ENCODE measurements around the gene BMERB1. TPM values are rescaled to one million over a fixed set of nuclear protein-coding genes. Genes with fewer than 3 reads are reported as not detected.

The BMERB1 gene
- total and polyA plus RNA-seq, 7 experiments from 2014 or later = 0.51 to 8.2 (median 2.3) TPM

DNA sequence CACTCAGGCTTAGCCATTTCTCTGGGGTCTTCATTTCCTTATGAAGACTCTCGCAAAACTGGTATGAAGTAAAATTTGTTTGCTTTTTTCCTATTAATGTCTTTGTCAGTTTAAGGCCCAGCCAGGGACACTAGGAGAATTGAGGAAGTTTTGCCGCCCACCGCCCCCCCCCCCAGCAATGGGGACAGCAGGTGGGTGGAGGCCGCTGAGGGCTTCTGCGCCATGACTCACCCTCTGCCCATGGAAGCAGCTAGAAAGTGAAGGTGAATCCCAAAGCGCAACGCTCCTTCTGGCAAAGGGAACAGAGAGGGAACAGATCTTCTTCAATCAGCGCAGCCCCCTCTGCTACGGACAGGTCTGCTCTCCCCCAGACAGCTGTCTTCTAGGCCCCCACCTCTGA is 158.8 kb downstream of the BMERB1 start:
- Histone ChIP-seq H3K4me3 (ENCODE audit: low read length) (no peak overlapping the region), H3K27me3 (ENCODE audit: control insufficient read depth in 2 of 2, insufficient read depth in 2 of 2, low read length in 2 of 2) (no peaks in the 10 kb centered on the region), H3K4me1 (ENCODE audit: control insufficient read depth in 2 of 2, insufficient read depth in 2 of 2, low read length in 2 of 2) (peaks cover 20 to 24% of the 10 kb centered on the region in 2 donors), H3K27ac (ENCODE audit: low read depth, low read length) (no peak overlapping the region), H3K36me3 (ENCODE audit: control insufficient read depth in 2 of 3, insufficient read depth in 3 of 3, low read length in 3 of 3) (peaks cover 4 to 42% (median 8%) of the 10 kb centered on the region in 3 experiments), H3K9me3 (ENCODE audit: control insufficient read depth in 2 of 3, low read length in 3 of 3) (no peaks in the 10 kb centered on the region)
- ChIA-PET POLR2A (interaction anchor here (1.3 to 5.9 kb wide), 2 partner anchors 15 to 50 kb away, joined by 5 to 50 read pairs; partner anchors contain the start of gene MARF1), CTCF (no interaction called here)
- ATAC-seq = no peak
- intact Hi-C loops (cut with micrococcal nuclease) = loop anchor here in 1 of 2 donors (5.0 kb wide), 2 partner anchors 46 to 109 kb away; no protein-coding TSS in a partner anchor
- Mint-ChIP-seq H3K27me3 (no peaks in the 10 kb centered on the region), H3K27ac (peak overlapping the region in 8 of 9 donors; percentile 56 to 98 (median 85)), H3K4me1 (peaks cover 13 to 59% (median 27%) of the 10 kb centered on the region in 7 donors), H3K4me3 (no peak overlapping the region), H3K9me3 (peaks cover 0 to 2% (median 0%) of the 10 kb centered on the region in 11 donors), H3K36me3 (peaks cover 5 to 55% (median 31%) of the 10 kb centered on the region in 5 donors)
- DNase-seq = no peak

DNA sequence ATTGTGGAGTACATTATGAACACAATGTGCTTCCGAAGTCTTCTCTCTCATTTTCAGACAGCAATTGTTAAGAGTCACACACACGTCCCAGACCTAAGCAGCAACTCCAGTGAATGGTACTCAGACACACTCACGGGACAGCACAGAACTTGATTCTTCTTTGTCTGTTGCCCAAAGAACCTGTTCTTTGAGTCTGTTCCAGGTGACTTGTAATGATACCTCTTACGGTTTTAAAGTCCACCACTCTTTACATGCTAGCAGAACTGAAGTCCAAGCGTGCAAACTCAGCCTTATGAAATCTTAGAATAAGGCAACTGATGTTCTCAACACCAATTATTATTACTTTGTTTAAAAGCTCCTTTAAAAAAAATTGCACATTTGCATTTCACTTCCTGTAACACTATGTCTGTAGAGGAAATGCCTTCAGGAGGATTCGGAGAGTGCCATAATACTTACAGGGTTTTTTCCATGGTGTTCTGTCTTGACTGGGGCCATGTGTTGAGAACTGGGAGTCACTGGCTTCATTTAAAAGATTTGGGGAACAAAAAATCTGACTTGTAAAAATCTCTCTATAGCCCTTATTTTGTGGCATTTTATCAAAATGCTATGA is 160.4 kb downstream of the BMERB1 start:
- Histone ChIP-seq H3K4me1 (ENCODE audit: control insufficient read depth in 2 of 2, insufficient read depth in 2 of 2, low read length in 2 of 2) (peaks cover 19 to 20% of the 10 kb centered on the region in 2 donors), H3K27ac (ENCODE audit: low read depth, low read length) (no peak overlapping the region), H3K27me3 (ENCODE audit: control insufficient read depth in 2 of 2, insufficient read depth in 2 of 2, low read length in 2 of 2) (no peaks in the 10 kb centered on the region), H3K4me3 (ENCODE audit: low read length) (no peak overlapping the region), H3K36me3 (ENCODE audit: control insufficient read depth in 2 of 3, insufficient read depth in 3 of 3, low read length in 3 of 3) (peaks cover 11 to 58% (median 14%) of the 10 kb centered on the region in 3 experiments), H3K9me3 (ENCODE audit: control insufficient read depth in 2 of 3, low read length in 3 of 3) (no peaks in the 10 kb centered on the region)
- peaks cover 0 to 2% (median 0%) of the 10 kb centered on the region in 11 donors for H3K9me3 Mint-ChIP-seq
- intact Hi-C loops (cut with micrococcal nuclease) = loop anchor here in 1 of 2 donors (5.0 kb wide), 2 partner anchors 48 to 107 kb away; no protein-coding TSS in a partner anchor
- POLR2A ChIA-PET = interaction anchor here (0.7 to 1.3 kb wide), 2 partner anchors 16 to 41 kb away, joined by 3 to 4 read pairs; no protein-coding TSS in a partner anchor
- peaks cover 5 to 55% (median 30%) of the 10 kb centered on the region in 5 donors for H3K36me3 Mint-ChIP-seq
- ATAC-seq (no peak), DNase-seq (no peak)
- H3K27ac Mint-ChIP-seq = peak overlapping the region; percentile 9 to 98 (median 82)
- no peak overlapping the region for H3K4me3 Mint-ChIP-seq
- H3K4me1 Mint-ChIP-seq = peaks cover 13 to 51% (median 27%) of the 10 kb centered on the region in 7 donors
- CTCF ChIA-PET = interaction anchor here (1.0 kb wide), 1 partner anchor 49 kb away, joined by 3 read pairs; the partner anchor contains the start of gene MARF1
- H3K27me3 Mint-ChIP-seq = no peaks in the 10 kb centered on the region

DNA sequence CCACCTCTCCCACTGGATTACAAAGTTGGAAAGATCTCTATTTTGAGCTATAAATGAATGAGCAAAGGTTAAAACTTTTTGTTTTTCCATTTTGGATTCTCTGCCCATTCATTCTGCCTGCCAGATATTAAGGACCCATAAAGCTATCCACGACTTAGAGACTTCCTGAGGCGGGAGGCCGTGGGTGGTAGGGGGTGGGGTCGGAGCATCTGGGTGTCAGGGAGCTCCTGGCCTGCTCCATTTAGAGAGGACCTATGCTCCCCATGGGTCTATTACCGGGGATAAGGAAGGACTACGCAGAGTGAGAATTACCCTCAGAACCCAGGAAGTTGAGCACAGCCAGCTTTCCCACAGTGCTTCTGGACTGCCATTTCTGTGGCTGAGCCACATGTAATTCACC is 162.7 kb downstream of the BMERB1 start:
- H3K4me1 ChIP-seq (ENCODE audit: control insufficient read depth in 2 of 2, insufficient read depth in 2 of 2, low read length in 2 of 2) = peaks cover 3 to 5% of the 10 kb centered on the region in 2 donors
- H3K4me3 Mint-ChIP-seq = no peak overlapping the region
- peaks cover 0 to 1% (median 0%) of the 10 kb centered on the region in 11 donors for H3K9me3 Mint-ChIP-seq
- H3K27me3 Mint-ChIP-seq = no peaks in the 10 kb centered on the region
- ChIA-PET POLR2A (interaction anchor here (1.2 kb wide), 1 partner anchor 38 kb away, joined by 4 read pairs; no protein-coding TSS in a partner anchor), CTCF (no interaction called here)
- intact Hi-C loops (cut with micrococcal nuclease) = no loop called here
- H3K36me3 Mint-ChIP-seq = peaks cover 18 to 71% (median 49%) of the 10 kb centered on the region in 5 donors
- H3K27ac Mint-ChIP-seq = peak overlapping the region in 5 of 9 donors; percentile 48 to 98 (median 56)
- H3K4me1 Mint-ChIP-seq = peaks cover 0 to 32% (median 10%) of the 10 kb centered on the region in 7 donors
- H3K36me3 ChIP-seq (ENCODE audit: control insufficient read depth in 2 of 3, insufficient read depth in 3 of 3, low read length in 3 of 3) = peaks cover 25 to 81% (median 29%) of the 10 kb centered on the region in 3 experiments
- H3K27ac ChIP-seq (ENCODE audit: low read depth, low read length) = no peak overlapping the region
- H3K4me3 ChIP-seq (ENCODE audit: low read length) = no peak overlapping the region
- no peaks in the 10 kb centered on the region for H3K9me3 ChIP-seq (ENCODE audit: control insufficient read depth in 2 of 3, low read length in 3 of 3)
- H3K27me3 ChIP-seq (ENCODE audit: control insufficient read depth in 2 of 2, insufficient read depth in 2 of 2, low read length in 2 of 2) = no peaks in the 10 kb centered on the region
- ATAC-seq (no peak), DNase-seq (no peak)

DNA sequence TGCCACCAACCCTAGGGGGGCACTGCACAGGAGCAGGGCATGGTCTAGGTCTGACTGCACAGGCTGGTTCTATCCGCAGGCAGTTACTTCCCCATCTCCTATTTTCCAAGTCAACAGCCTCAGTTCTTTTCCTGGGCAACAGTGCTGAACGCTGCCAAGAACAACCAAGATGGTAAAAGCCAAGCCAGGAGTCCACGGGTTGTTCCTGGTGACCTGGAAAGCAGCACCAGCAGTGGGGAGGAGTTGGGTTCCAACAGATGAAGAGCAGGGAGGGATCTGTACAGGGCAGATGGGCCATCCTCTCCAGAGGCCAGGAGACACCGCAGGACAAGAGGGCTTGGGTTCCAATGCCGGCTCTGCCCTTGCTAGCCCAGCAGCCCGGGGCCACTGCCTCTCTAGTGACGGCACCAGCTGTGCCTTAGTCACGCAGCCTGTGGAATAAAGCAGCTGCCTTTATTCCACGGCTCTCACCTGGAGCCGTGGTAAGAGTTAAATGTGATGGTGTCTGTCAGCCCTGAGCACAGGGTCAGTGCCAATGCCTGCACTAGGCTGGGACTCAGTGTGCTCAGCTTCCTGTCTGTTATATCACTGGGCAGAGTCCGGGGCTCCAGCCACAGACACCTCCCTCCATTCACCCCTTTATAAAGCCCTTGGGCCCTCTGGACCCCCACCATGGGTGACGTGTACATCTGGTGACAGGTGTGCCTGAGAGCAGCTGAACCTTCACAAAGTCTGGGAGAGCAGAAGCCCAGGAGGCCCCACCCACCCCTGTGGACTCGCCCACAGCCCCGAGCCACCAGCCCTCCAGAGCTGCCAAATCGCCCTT is 163.6 kb downstream of the BMERB1 start:
- peaks cover 22 to 77% (median 55%) of the 10 kb centered on the region in 5 donors for H3K36me3 Mint-ChIP-seq
- Histone ChIP-seq H3K27ac (ENCODE audit: low read depth, low read length) (no peak overlapping the region), H3K9me3 (ENCODE audit: control insufficient read depth in 2 of 3, low read length in 3 of 3) (no peaks in the 10 kb centered on the region), H3K4me1 (ENCODE audit: control insufficient read depth in 2 of 2, insufficient read depth in 2 of 2, low read length in 2 of 2) (no peaks in the 10 kb centered on the region), H3K36me3 (ENCODE audit: control insufficient read depth in 2 of 3, insufficient read depth in 3 of 3, low read length in 3 of 3) (peaks cover 32 to 90% (median 32%) of the 10 kb centered on the region in 3 experiments), H3K4me3 (ENCODE audit: low read length) (no peak overlapping the region), H3K27me3 (ENCODE audit: control insufficient read depth in 2 of 2, insufficient read depth in 2 of 2, low read length in 2 of 2) (no peaks in the 10 kb centered on the region)
- no peak for ATAC-seq
- H3K4me1 Mint-ChIP-seq = peaks cover 0 to 26% (median 4%) of the 10 kb centered on the region in 7 donors
- no peak for DNase-seq
- ChIA-PET CTCF (no interaction called here), POLR2A (interaction anchor here (1.2 kb wide), 1 partner anchor 37 kb away, joined by 4 read pairs; no protein-coding TSS in a partner anchor)
- H3K27me3 Mint-ChIP-seq = no peaks in the 10 kb centered on the region
- H3K4me3 Mint-ChIP-seq = no peak overlapping the region
- peak overlapping the region in 6 of 9 donors; percentile 38 to 98 (median 48) for H3K27ac Mint-ChIP-seq
- intact Hi-C loops (cut with micrococcal nuclease) = no loop called here
- H3K9me3 Mint-ChIP-seq = peaks cover 0 to 1% (median 0%) of the 10 kb centered on the region in 11 donors

DNA sequence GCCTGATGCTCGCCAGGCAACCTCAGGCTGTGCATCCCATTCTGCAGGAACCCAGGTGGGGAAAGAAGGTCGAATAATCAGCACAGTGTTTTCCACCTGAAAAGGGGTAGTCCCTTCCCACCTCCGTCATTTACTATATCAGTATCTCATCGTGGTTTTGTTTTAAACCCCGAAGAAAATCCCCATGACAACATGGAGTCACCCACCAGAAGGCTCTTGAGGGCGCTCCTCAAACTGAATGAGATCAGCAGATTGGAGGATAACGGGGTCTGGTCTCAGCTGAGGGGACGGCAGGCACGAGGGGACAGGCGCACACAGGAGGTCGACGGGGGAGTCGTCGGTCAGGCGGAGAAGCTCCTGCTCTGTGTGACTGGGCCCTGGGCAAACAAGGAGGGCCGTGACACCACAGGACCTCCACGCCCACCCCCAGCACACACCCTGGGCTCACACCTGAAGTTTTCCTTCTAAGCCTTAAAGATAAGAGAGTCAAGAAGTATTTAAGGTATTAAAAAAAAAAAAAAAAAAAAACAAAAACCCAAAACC is 164.3 kb downstream of the BMERB1 start:
- intact Hi-C loops (cut with micrococcal nuclease) = no loop called here
- Mint-ChIP-seq H3K4me3 (no peak overlapping the region), H3K4me1 (peaks cover 0 to 20% (median 2%) of the 10 kb centered on the region in 7 donors), H3K36me3 (peaks cover 25 to 81% (median 60%) of the 10 kb centered on the region in 5 donors), H3K9me3 (peaks cover 0 to 1% (median 0%) of the 10 kb centered on the region in 11 donors), H3K27me3 (no peaks in the 10 kb centered on the region), H3K27ac (peak overlapping the region in 5 of 9 donors; percentile 17 to 87 (median 59))
- Histone ChIP-seq H3K4me1 (ENCODE audit: control insufficient read depth in 2 of 2, insufficient read depth in 2 of 2, low read length in 2 of 2) (no peaks in the 10 kb centered on the region), H3K9me3 (ENCODE audit: control insufficient read depth in 2 of 3, low read length in 3 of 3) (no peaks in the 10 kb centered on the region), H3K27me3 (ENCODE audit: control insufficient read depth in 2 of 2, insufficient read depth in 2 of 2, low read length in 2 of 2) (no peaks in the 10 kb centered on the region), H3K27ac (ENCODE audit: low read depth, low read length) (no peak overlapping the region), H3K36me3 (ENCODE audit: control insufficient read depth in 2 of 3, insufficient read depth in 3 of 3, low read length in 3 of 3) (peaks cover 32 to 97% (median 35%) of the 10 kb centered on the region in 3 experiments), H3K4me3 (ENCODE audit: low read length) (no peak overlapping the region)
- ChIA-PET POLR2A (interaction anchor here (0.6 kb wide), 1 partner anchor 32 kb away, joined by 3 read pairs; no protein-coding TSS in a partner anchor), CTCF (interaction anchor here (0.7 kb wide), 1 partner anchor 31 kb away, joined by 4 read pairs; no protein-coding TSS in a partner anchor)
- ATAC-seq (no peak), DNase-seq (no peak)

All from naive thymus-derived CD4-positive, alpha-beta T cell (primary cell).